Neural progenitor cell (in vitro differentiated cells): ENCODE data around the gene TTPAL.

Experiments used
- EZH2 ChIP-seq: fragments of 200-600 bp; sonication (generic); IDR thresholded peaks from 2 replicates; pipeline ENCODE4 v1.6.1; 2017; ENCODE audit warnings: antibody characterized with exemption, mild to moderate bottlenecking, moderate library complexity
- EZH2phosphoT487 ChIP-seq: fragments of 200-600 bp; sonication (generic); IDR thresholded peaks from 2 replicates; pipeline ENCODE4 v1.6.1; 2017; ENCODE audit warnings: antibody characterized with exemption
- TF ChIP-seq, protein P1 (sequence below): fragments of 200-600 bp; sonication (generic); IDR thresholded peaks from 2 replicates; pipeline ENCODE4 v1.5.1; 2017; ENCODE audit warnings: antibody characterized with exemption, mild to moderate bottlenecking

DNA sequence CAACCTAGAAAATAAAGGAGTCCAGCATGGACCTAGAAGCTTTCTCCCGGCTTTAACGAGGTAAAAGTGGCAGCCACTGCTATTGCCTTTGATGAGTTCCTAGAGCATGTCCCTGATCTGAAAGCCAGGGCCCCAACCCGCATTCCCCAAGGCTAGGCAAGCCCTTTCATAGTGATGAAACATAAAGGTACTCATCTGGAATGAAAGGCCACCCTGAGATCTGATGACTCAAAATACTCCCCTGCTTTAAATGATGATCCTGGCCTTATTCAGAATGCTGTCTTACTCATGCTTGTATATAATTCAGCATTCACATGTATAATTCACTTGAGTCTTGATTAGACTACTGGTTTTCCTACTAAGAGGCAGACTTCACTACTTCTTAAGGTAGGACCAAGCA, 21.3 kb downstream of the TTPAL start:
- TF ChIP-seq, protein P1, sequence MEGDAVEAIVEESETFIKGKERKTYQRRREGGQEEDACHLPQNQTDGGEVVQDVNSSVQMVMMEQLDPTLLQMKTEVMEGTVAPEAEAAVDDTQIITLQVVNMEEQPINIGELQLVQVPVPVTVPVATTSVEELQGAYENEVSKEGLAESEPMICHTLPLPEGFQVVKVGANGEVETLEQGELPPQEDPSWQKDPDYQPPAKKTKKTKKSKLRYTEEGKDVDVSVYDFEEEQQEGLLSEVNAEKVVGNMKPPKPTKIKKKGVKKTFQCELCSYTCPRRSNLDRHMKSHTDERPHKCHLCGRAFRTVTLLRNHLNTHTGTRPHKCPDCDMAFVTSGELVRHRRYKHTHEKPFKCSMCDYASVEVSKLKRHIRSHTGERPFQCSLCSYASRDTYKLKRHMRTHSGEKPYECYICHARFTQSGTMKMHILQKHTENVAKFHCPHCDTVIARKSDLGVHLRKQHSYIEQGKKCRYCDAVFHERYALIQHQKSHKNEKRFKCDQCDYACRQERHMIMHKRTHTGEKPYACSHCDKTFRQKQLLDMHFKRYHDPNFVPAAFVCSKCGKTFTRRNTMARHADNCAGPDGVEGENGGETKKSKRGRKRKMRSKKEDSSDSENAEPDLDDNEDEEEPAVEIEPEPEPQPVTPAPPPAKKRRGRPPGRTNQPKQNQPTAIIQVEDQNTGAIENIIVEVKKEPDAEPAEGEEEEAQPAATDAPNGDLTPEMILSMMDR, result no peak
- TF ChIP-seq EZH2phosphoT487, result no peak
- no peak for TF ChIP-seq EZH2
